Measurements from ENCODE around the gene FGF22. TPM values are rescaled to one million over a fixed set of nuclear protein-coding genes. Genes with fewer than 3 reads are reported as not detected.

Gene FGF22
- total and polyA plus RNA-seq, 2 of the 13 experiments (the other 11 are each of a cell fraction or from before 2014, with no cell fraction given), result 0.24 TPM; not detected in 1

- no peak for TF ChIP-seq TP53 (CRISPR knock-in tag; conservative IDR thresholded peaks at IDR 0.05)
- TF ChIP-seq PAWR (CRISPR knock-in tag; IDR thresholded peaks at IDR 0.05; ENCODE audit: borderline replicate concordance), result no peak
- TF ChIP-seq ZNF136 (CRISPR knock-in tag; IDR thresholded peaks at IDR 0.05; ENCODE audit: low read depth), result no peak
- no peak for TF ChIP-seq HNF1A (IDR thresholded peaks at IDR 0.05; ENCODE audit: low read depth)
- no peak for TF ChIP-seq HNF1A (CRISPR knock-in tag; IDR thresholded peaks at IDR 0.05; ENCODE audit: borderline replicate concordance)
- no peak for TF ChIP-seq NR2F6 (IDR thresholded peaks at IDR 0.05)
- peak; percentile 32; the same call in 1 of the 2 replicates for TF ChIP-seq NR2F6 (CRISPR knock-in tag; IDR thresholded peaks at IDR 0.05)
- TF ChIP-seq ZNF776 (CRISPR knock-in tag; IDR thresholded peaks at IDR 0.05), result peak; percentile 85; the same call in 1 of the 2 replicates
- TF ChIP-seq SRSF4 (IDR thresholded peaks at IDR 0.05; ENCODE audit: low read depth, low read length, poor library complexity, severe bottlenecking), result no peak
- no peak for TF ChIP-seq ARID2 (CRISPR knock-in tag; IDR thresholded peaks at IDR 0.05; ENCODE audit: borderline replicate concordance)
- no peak for TF ChIP-seq ZNF543 (CRISPR knock-in tag; IDR thresholded peaks at IDR 0.05)
- peak; percentile 49 for TF ChIP-seq ELF1 (CRISPR knock-in tag; IDR thresholded peaks at IDR 0.05)
- no peak for TF ChIP-seq TCF7L2 (IDR thresholded peaks at IDR 0.05; ENCODE audit: low read depth, low read length)
- TF ChIP-seq FOXO4 (CRISPR knock-in tag; conservative IDR thresholded peaks at IDR 0.05), result 0 out of 2 replicates have a peak, but pooled peaks have one; percentile 72
- TF ChIP-seq MXD3 (CRISPR knock-in tag; IDR thresholded peaks at IDR 0.05), result no peak
- TF ChIP-seq CREB3 (CRISPR knock-in tag; IDR thresholded peaks at IDR 0.05), result no peak
- peak; percentile 29; the same call in 1 of the 2 replicates for TF ChIP-seq ZNF460 (CRISPR knock-in tag; IDR thresholded peaks at IDR 0.05; ENCODE audit: borderline replicate concordance)
- TF ChIP-seq PRDM10 (CRISPR knock-in tag; IDR thresholded peaks at IDR 0.05; ENCODE audit: low read depth), result peak; percentile 77; the same call in 1 of the 2 replicates
- TF ChIP-seq HNRNPH1 (optimal IDR thresholded peaks at IDR 0.05; ENCODE audit: low read depth, low read length), result no peak
- no peak for TF ChIP-seq THYN1 (CRISPR knock-in tag; IDR thresholded peaks at IDR 0.05; ENCODE audit: borderline replicate concordance, low read depth)
Observed at GRCh38 chr19:664913-665443, 25.3 kb downstream of the FGF22 start (continued).
